Measurements from ENCODE around the gene INSIG2.

Gene INSIG2

DNA sequence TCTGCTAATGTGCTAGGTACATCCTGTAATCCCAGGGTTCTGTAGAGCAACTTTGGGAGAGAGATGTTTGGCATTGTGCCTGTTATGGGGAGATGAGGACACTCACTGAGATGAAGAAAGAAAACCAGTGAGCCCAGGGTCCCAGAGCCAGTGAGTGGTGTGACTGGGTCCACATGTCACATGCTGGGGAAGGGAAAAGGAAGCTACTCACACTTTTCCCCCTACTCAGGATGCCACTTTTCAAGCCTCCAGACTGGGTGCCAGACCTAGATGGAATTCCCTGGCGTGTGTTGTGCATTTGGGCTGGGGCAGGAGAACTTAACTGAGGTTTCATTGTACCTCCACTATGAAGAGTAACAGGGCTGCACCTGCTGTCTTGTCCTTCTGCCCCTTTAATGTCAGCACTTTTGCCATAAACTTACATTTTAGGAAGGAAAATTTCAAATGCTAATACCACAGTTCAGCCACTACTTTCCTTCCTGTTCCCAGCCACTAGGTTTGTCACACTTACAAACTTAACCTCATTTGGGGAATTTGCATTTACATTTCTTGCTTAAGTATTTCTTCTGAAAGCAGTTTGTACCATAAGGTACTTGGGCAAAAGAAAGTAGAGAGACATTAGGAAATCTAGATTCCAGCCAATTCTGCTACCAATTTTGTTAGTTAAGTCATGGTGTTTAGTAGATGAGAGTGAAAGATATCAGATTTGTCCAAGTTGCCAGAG, 10.2 kb downstream of the INSIG2 start:
- DNase-seq (ENCODE audit: low spot score), result no peak

DNA sequence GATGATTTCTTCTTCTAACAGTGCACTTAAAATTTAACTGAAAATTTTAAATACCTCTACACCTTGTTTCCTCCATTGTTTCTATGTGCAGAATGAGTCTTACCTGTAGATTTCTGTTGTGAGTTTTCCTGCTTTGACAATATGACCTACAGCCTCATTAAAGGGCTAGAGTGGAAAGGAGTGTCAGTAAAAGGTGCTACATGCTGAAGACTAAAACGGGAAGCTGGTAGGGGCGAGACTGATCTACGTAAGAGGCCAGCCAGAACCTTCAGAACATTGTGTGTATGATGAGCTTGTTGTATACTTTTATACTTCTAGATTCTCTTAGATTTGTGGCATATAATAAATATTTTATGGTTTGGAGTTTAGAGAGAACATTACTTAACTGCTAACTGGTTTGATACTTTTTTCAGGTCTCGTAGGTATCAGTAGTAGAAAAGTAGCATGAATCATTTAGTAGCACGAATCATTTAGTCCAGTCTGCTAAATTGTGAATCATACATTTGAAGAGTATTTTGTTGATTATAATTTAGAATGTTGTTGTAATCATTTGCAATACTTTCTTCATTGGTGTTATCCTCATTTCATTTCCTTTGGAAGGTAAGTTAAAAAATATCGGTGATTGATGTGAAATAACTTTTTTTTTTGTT, 14.3 kb downstream of the INSIG2 start:
- no peak for DNase-seq (ENCODE audit: low spot score)

DNA sequence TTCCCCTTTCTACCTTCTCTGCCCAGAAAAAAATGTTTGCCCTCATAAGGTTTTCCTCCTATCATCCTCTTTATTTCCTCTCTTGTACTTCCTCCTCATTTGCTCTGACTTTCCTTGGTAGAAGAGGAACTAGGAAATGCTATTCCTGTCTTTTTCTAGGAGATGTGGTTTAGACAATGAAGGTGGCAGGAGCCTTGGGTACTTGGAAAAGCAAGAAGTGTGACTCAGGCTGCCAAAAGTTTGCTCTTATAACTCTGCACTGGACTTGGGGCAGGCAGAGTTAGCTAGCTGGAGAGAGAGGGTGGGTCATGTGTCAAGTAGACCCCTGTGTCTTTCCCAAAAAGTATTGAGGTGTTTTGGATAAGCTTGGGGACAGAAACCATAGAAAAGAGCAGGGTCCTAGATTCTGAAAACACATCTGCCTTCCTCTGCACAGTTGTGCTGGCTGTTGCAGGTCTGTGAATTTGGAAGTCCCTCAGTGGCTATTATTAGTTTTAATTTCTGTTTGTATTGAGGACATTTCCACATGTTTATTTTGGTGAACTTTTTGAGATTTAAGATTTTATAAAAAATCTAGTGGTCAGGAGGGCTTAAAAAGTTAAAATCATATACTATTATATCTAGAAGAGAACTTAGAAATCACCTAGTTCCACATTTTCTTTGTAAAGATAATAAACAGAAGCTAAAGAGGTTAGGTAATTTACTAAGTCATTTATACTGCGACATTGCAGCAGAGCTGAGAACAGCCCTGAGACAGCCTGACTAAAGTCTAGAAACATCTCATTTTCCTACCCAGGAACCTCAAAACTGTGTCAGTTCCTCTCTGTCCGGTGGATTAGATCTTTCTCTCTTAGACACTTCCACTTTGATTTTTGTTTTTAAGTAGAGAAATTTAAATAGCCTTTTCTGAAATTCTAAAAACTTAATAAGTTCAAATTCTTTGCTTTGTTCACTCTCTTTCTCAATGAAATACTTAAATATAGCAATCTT, 16.0 kb downstream of the INSIG2 start:
- DNase-seq (ENCODE audit: low spot score), result no peak

DNA sequence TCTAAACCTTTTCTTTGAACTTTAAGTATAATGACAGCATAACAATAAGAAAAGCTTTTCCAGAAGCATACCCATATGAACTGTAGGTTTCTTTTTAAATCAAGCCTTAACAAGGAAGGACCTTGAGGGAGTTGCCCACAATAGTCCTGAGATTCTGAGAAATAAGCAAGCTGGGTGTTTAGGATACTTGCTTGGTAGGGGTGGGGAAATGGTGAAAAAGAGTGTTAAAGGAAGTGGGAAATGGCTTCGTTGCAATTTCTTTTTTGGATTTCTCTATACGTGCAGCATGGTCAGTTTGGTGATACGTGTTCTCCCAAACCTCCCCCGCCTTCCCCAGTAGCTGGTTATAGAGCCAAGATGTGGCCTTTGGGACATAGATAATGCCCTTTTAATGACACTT, 17.2 kb downstream of the INSIG2 start:
- no peak for DNase-seq (ENCODE audit: low spot score)

DNA sequence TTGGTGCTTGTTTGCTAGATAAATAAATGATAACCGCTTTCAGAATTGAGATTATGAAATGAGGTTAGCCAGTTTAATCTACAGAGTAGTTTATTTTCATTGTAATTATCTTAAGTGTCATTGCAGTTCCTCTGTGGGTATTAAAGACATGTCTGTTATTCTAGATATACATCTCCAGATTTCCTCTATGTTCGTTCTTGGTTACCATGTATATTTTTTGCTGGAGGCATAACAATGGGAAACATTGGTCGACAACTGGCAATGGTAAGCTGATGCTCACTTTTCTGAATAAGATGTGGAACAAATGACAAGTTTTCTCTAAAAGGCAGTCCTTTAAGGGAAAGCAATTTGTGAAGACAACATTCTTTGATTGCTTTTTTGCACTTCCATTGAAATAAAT, 18.7 kb downstream of the INSIG2 start:
- DNase-seq (ENCODE audit: low spot score), result no peak

DNA sequence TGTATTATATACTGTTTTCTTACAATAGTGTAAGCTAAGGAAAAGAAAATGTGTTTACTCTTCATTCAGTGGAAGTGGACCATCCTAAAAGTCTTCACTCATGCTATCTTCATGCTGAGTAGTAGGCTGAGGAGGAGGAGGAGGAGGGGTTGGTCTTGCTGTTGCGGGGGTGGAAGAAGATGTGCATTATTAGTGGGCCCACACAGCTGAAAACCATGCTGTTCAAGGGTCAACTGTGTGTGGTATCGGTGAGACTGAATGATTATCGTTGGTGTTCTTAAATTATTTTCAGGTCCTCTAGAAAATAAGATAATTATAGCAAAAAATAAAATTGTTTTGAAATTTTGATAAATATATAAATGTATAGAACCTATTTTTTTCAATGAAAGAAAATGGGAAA, 22.0 kb downstream of the INSIG2 start:
- DNase-seq (ENCODE audit: low spot score), result no peak

DNA sequence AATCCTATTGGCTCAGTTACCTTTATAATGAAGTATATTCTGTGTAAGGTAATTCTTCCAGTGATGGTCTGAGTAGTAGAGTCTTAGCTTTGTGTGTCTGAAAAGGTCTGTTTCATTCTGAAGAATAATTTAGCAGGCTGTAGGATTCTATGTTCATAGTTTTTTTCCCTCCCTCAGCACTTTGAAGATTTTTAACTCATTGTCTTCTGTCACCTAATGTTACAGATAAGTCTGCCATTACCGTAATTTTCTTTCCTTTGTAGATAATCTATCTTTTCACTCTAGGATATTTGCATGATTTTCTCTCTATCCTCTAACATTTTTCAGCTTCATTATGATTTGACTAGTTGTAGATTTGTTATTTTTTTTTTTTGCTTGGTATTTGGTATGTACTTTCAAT, 22.7 kb downstream of the INSIG2 start:
- DNase-seq (ENCODE audit: low spot score), result no peak

DNA sequence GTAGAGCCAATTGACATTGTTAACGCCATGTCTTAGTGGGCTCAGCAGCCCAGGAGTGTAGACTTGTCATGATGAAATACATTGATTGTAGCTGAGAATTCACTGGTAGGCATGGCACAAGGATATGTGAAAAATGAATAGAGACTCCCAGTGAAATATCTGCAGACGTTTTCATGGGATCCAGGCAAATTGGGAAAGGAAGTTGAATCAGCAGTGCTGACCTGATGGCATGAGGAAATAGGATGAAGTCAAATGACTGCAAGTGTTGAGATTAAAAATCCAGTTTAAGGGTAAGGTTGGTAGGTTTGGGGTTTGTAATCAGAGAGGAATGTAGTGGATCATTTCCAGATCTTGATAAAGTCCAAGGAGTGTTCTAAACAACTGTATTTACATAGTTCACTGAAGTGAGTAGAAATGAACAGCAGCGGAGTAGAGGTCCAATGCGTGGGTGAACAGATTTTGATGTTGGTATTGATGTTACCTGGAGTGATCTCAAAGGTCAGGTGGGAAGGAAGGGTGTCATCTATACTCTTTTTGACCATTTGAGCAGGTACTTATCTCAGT, 24.6 kb downstream of the INSIG2 start:
- no peak for DNase-seq (ENCODE audit: low spot score)

DNA sequence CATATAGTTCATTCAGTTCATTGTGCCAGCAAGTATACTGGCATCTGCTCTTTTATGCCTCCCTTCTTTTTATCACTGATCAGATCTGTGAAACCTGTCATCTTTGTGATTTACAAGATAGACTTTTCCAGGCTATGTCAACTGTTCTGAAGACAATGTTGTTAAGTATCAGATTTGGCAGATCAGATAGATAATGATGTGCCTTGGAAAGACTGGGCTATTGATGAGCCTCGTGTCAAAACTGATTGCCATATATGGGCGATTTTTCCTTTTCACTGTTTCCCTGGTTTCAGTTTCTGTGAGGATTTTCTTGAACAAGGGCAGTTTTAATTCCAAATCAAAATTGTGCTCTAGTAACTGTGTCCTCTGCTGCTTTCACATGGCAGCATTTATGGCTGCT, 26.6 kb downstream of the INSIG2 start:
- DNase-seq (ENCODE audit: low spot score), result no peak

DNA sequence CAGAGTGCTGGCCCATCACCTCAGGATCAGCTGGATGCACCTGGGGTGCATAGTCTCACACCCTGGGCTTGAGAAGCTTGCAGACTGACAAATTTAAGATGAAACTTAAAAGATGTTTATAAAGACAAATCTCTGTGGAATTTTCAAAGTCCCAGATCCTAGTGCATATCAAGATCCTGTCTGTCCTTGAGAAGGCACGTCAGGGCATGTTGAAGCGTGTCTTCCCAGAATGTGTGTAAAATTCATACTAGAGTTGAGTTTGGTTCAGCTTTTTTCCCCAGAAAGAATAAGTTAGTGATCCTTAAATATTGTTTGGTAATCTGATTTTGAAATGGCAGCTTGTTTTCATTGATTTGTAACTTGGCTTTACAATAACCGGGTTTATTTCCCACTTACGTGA, 27.5 kb downstream of the INSIG2 start:
- no peak for DNase-seq (ENCODE audit: low spot score)

DNA sequence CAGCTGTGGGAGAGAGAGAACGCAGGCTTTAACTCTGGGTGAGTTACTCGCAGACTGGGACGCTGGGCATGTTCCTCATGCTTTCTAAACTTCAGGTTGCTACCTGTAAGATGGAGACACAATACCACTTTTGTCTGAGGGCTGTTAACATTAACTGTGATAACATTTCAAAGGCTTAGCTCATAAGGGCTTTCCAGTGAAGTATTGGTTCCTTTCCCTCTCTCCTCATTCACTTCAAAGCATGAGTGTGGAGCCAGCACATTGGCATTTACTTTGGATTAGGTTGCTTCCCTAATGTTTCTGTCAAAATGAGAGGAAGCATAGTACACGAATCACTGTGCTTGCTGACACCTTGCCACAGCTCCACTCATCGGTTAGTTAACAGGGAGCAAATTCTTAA, 30.2 kb downstream of the INSIG2 start:
- no peak for DNase-seq (ENCODE audit: low spot score)

DNA sequence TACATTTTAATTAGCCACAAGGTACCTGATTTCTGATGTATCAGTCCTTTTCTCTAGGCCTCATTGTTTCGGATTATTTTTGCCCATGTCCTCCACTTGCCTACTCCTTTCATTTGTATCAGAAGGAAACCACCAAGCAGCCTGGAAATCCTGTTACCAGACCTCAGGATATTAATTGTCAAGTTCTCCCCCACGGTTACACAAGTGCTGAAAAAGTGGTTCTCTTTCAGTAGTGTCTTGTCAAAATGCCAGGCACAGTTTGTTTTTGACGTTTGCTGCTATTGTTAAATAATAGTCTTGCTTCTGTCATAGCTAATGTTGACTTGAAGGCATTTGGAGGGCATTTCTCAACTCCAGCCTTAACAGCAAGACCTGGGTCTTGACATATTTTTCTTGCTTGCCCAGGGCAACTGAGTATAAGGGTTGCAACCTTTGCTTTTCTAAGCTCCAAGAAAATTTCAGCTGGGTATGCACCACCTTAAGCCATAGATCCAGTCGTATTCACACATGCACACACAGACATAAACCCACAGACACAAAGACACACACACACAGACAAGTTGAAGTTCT, 31.0 kb downstream of the INSIG2 start:
- no peak for DNase-seq (ENCODE audit: low spot score)

DNA sequence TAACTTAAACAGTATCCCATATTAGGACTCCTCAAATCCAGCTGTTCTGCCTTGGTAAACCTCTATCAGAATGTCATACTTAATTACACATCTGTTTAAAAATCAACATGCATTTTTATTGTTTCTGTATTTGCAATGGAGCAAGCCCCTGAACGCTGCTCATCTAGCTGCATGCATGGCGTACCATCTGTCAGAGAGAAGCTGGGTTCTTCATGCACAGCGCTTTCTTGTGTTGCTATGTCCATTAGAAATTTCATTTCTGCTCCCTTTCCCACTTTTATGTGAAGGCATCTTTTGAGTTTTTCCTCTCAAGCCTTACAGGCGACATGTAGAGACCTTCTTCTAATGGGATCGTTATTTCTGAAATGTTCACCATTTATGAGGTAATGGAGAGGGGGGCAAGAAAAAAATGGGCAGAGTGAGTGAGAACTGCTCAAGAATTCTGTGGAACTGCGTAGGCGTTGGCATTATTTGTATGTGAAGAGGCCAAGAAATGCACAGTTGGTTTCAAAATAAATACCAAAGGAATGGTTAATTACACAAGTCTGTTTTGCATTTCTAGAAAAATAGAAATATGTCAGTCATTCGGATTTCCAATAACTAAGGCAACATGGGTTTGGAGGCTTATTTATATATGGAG, 31.6 kb downstream of the INSIG2 start:
- DNase-seq (ENCODE audit: low spot score), result no peak

DNA sequence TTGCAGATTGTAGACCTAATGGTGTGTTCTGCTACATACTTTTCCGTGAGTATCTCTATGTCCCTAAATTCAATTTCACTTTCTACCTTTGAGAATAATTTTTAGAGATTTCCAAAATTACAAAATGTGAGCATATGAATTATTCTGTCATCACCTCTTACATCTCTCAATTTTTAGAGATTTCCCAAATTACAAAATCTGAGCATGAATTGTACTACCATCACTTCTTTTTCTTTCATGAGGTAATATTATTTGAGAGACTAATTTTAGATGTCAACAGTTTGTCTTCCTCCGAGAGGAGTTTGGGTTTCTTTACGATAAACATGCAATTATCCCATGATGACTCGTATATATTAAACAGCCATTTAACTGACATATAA, 32.1 kb downstream of the INSIG2 start:
- DNase-seq (ENCODE audit: low spot score), result no peak

DNA sequence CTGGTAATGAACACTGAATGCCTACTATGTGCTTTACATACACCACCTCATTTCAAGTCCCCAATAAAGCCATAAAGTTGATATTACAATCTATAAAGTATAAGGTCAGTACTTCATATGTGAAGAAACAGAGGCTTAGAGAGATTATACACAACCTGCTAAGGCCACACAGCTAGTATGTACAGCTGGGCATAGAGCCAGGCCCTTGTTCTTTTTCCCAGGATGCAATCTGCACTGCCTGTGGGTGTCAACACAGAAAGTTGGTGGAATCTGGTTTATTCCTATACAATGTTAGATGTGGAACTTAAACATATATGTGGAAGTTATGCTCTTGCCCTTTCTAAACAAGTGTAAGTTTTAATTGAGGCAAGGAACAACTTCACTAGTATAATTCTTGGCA, 32.8 kb downstream of the INSIG2 start:
- DNase-seq (ENCODE audit: low spot score), result no peak

DNA sequence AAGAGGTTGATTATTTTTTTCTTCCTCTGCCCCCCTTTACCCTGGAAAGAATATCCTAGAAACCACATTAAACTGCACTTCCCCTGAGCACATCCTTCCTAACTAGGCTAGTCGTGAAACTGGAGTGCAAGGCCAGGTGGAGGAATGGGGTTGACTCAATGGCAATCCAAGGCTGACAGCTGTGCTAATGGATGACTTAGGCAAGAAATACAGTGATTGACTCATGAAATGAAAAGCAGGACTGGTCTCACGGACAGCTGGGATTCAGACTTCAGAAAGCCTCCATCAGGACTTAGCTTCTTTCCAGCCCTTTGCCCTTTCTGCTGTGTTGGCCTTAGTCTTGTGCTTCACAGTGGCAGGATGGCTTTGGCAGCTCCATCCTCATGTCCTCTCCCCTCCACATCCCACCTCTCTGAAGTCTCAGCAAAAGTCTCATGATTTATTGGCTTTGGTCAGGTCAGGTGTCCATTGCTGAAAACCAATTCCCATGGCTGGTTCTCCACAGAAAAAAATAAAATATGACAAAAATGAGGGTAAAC, 33.8 kb downstream of the INSIG2 start:
- DNase-seq (ENCODE audit: low spot score), result no peak

DNA sequence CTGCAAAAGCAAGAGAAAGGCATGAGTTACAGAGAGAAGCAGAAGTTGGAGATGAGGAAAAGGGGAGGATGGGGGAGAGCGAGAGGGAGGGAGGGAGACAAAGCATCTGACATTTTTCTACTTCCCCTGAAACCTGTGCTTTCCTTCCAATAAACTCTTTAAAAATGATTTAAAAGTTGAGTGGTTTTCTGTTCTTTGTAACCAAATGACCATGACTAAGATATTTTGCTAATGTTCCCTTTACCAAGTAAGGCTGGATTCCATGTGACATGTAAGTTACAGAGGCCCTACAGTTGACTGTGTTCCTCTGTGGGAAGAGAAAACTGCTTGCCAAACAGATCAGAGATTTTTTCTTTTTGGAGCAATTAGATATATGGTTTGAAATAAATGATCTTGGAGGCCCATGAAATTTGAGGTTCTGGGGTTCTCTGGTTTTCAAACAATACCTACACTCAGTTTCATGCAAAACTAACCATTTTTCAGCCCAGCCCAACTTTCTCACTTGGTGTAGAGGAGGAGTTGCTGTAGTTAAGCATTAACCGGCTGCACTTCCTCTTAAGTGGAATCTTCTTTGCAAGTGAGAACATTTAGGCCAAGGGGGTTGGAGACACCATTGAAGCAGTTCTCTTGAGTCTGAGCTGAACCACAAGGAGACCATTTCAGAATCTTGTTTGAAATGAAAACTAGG, 34.5 kb downstream of the INSIG2 start:
- no peak for DNase-seq (ENCODE audit: low spot score)

DNA sequence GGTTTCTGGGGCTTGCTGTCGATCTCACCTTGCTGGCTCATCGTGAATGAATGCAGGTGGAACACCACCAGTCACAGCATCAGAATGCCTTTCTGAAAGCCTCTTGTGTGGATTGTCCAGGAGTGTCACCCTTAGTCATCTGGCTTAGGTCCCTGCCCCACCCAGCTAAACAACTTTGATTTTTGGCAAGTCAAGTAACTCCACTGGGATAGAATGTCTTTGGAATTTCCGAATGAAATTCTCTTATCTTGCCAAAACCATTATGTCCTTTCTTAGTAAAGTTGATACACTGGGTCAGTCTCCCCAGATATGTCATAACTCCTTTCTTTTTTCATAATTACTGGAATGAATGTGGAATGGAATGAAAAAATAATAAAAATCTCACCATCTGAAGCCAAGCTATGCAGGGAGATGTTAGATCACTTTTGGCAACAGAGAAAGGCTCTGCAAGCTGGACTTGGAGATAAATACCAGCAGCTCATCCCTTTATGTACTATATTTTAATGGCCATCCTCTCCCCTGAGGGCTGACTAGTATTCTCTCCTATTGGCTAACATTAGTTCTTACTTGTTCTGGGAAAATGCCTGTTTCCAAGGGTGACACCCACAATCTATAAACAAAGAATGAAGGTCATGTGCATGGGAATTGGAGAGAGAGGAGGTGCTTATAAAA, 35.4 kb downstream of the INSIG2 start:
- no peak for DNase-seq (ENCODE audit: low spot score)

DNA sequence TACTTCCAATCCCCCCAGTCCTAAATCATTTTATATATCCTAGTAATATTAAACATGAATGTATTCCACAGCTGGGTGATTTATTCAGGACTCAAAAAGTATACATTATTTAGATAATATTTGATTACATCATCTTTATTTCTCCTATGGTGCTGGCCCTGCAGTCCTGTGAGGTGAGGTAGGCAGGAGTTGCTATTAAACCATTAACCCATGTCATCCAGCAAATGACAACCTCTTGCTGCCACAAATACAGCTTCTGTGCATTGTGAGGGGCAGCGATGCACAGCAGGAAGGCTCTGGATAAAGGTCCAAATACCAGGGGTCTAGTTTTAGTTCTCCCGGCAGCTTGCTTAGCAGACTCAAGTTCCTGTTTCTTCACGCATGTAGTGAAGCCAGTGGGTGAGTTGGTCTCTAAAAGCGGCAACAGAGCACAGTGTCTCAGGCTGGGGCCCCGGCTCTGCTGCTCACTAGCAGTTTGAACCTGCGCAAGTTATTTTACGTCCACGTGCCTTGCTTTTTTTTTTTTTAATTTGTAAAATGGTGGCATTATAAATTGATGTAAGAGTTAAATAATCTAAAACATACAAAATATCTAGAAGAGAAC, 36.1 kb downstream of the INSIG2 start:
- DNase-seq (ENCODE audit: low spot score), result no peak

DNA sequence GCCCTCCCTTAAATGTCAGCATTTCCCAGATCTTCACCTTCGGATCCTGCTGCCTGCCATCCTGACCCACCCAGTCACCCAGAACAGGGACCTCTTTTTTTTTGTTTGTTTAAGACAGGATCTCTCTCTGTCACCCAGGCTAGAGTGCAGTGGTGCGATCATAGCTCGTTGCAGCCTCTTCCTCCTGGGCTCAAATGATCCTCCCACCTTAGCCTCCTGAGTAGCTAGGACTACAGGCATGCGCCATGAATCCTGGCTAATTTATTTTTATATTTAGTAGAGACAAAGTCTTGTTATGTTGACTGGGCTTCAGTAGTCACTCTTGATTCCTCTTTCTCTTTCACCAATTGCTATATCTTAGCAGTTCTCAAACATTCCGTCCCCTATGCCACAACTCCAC, 39.0 kb downstream of the INSIG2 start:
- no peak for DNase-seq (ENCODE audit: low spot score)
